22Rv1 (cell line): ENCODE data around the gene TBC1D2.

ENCODE experiments used
- ZFX ChIP-seq: fragments of 450-650 bp; IDR thresholded peaks from 2 replicates; pipeline ENCODE4 v1.6.1; 2017; ENCODE audit warnings: antibody characterized with exemption, borderline replicate concordance
- TF ChIP-seq, protein P1 (sequence below): fragments of 450-650 bp; IDR thresholded peaks from 2 replicates; pipeline ENCODE4 v1.5.1; 2017; ENCODE audit warnings: mild to moderate bottlenecking

DNA sequence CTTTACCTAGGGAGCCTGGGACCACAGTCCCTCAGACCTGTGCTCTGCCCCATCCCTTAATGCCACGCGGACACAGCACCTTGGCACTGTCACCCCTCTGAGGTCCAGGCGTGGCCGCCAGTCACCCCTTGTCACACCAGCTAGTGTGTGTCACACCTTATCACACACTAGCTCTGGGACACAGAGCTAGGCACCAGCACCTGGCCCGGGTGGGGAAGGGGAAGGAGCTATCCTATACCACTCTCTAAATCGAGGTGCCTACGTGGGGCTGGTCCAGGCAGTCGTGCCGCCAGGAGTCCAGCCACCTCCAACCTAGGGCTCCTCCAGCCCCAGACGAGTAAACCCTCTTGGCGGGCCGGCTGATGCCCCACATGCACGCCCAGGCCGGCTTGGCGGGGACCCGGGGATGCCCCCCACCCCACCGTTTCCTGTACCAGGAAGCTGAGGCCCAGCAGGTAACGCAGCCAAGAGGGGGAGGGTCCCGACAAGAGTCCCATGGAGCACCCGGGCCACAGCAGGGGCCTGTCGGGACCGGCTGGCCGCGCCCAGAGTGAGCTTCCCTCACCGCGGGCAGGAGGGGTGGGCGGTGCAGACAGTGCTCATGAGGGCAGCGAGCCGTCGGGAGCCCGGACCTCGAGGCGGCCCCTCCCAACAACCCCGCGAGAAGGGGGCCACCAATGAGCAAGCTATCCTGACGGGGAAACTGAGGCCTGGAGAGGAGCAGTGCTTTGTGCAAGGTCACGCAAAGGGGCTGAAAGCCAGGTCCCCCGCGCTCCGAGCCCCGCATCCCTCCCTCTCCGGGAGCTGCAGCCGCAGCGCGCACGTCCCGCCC lies 63.6 kb downstream of the TBC1D2 start:
- TF ChIP-seq, protein P1, sequence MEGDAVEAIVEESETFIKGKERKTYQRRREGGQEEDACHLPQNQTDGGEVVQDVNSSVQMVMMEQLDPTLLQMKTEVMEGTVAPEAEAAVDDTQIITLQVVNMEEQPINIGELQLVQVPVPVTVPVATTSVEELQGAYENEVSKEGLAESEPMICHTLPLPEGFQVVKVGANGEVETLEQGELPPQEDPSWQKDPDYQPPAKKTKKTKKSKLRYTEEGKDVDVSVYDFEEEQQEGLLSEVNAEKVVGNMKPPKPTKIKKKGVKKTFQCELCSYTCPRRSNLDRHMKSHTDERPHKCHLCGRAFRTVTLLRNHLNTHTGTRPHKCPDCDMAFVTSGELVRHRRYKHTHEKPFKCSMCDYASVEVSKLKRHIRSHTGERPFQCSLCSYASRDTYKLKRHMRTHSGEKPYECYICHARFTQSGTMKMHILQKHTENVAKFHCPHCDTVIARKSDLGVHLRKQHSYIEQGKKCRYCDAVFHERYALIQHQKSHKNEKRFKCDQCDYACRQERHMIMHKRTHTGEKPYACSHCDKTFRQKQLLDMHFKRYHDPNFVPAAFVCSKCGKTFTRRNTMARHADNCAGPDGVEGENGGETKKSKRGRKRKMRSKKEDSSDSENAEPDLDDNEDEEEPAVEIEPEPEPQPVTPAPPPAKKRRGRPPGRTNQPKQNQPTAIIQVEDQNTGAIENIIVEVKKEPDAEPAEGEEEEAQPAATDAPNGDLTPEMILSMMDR = no peak
- no peak for TF ChIP-seq ZFX
